Upper lobe of left lung (tissue), 6 donors: ENCODE data around the gene SH2D3A. TPM values are rescaled to one million over a fixed set of nuclear protein-coding genes. Genes with fewer than 3 reads are reported as not detected.
"Not testable (repeated sequence)": the region's sequence is repeated elsewhere in the genome, so short reads cannot be mapped to it uniquely, and the experiment has no call there.

Experiments
- ATAC-seq, 2 donors: fragments of 200-7000 bp; cut with Tn5 transposase; one replicate each; pipeline ENCODE4 v1.9.1; 2022; ENCODE audit warnings: mild to moderate bottlenecking in 2 of 2, moderate library complexity in 2 of 2; ENCODE audit not compliant: low FRiP score in 2 of 2
- DNase-seq, 2 donors: peaks; one replicate each; pipeline ENCODE4 v3.0.0-alpha.2; 2019 to 2020
- H3K27ac ChIP-seq, 4 donors: fragments of 200-600 bp; sonication (generic); one replicate each; pipeline ENCODE4 v1.5.1; 2016 to 2019
- H3K27me3 ChIP-seq, 4 donors: fragments of 200-600 bp; sonication (generic); one replicate each; pipeline ENCODE4 v1.5.1; 2017 to 2019
- H3K36me3 ChIP-seq, 4 donors: fragments of 200-600 bp; sonication (generic); one replicate each; pipeline ENCODE4 v1.5.1; 2016 to 2019
- H3K4me1 ChIP-seq, 4 donors: fragments of 200-600 bp; sonication (generic); one replicate each; pipeline ENCODE4 v1.5.1; 2018 to 2019
- H3K4me3 ChIP-seq, 4 donors: fragments of 200-600 bp; sonication (generic); one replicate each; pipeline ENCODE4 v1.5.1; 2017 to 2019; ENCODE audit warnings: mild to moderate bottlenecking in 2 of 4, moderate library complexity in 1 of 4
- H3K9me3 ChIP-seq, 4 donors: fragments of 200-600 bp; sonication (generic); one replicate each; pipeline ENCODE4 v1.5.1; 2018 to 2019
- EP300 ChIP-seq, 4 donors: sonication (generic); formaldehyde crosslinking; IDR thresholded peaks; one replicate each; pipeline ENCODE4 v1.5.1; 2017; ENCODE audit warnings: antibody characterized with exemption in 4 of 4, control low read depth in 2 of 4
- POLR2A ChIP-seq, 4 donors: fragments of 450-650 bp; IDR thresholded peaks; one replicate each; pipeline ENCODE4 v1.5.1; 2016 to 2017; ENCODE audit warnings: antibody characterized with exemption in 4 of 4, mild to moderate bottlenecking in 2 of 4
- POLR2AphosphoS5 ChIP-seq, 2 donors: sonication (generic); formaldehyde crosslinking; IDR thresholded peaks; one replicate each; pipeline ENCODE4 v1.5.1; 2017; ENCODE audit warnings: antibody characterized with exemption in 2 of 2
- WGBS, 2 donors: methylation state at CpG; one replicate each; pipeline ENCODE4 v1.1.5; 2017 to 2018; 5-methylcytosine and 5-hydroxymethylcytosine counted together
- total RNA-seq, 6 donors: library from RNA; depleted of rRNA in 4 of 6; stranded (reverse); fragments of >200 nt in 4 of 6; gene quantifications; one replicate each; pipeline versions ENCODE4 v1.1.0 to v1.2.1, GENCODE V29; 2016 to 2021
- TF ChIP-seq, protein P1 (sequence below), 6 experiments: fragments of 450-650 bp in 4 of 6; fragments of 200-600 bp in 2 of 6; sonication (generic) in 2 of 6; IDR thresholded peaks; one replicate each; pipeline ENCODE4 v1.5.1; 2016 to 2019; ENCODE audit warnings: antibody characterized with exemption in 6 of 6
- donor health status: DM: no; HTN: no; CAD: no; lungs with moderate emphysema.
- donor health status: DM: no; HTN: yes; CAD: no; lungs with severe emphysema.

The SH2D3A gene
- total RNA-seq, 6 donors from 2014 or later, result 24.9 to 109 (median 35.8) TPM

GRCh38 chr19:6748543-6748942 is 18.7 kb downstream of the SH2D3A start:
- H3K4me1 ChIP-seq, result peaks cover 32 to 41% (median 34%) of the 10 kb centered on the region in 4 donors
- H3K27me3 ChIP-seq, ATAC-seq, H3K9me3 ChIP-seq, H3K4me3 ChIP-seq: not testable (repeated sequence)
- DNase-seq, result peak in 1 of 2 donors; percentile 75
- peak overlapping the region in 3 of 4 donors; percentile 12 to 37 (median 20) for H3K27ac ChIP-seq
- peaks cover 25 to 96% (median 71%) of the 10 kb centered on the region in 4 donors for H3K36me3 ChIP-seq
- 65 to 77% methylated on average over 10 of the region's 10 CpGs for WGBS, 2 donors
- peak in 1 of 2 donors; percentile 15 for TF ChIP-seq POLR2AphosphoS5 (IDR thresholded peaks at IDR 0.05)

DNA sequence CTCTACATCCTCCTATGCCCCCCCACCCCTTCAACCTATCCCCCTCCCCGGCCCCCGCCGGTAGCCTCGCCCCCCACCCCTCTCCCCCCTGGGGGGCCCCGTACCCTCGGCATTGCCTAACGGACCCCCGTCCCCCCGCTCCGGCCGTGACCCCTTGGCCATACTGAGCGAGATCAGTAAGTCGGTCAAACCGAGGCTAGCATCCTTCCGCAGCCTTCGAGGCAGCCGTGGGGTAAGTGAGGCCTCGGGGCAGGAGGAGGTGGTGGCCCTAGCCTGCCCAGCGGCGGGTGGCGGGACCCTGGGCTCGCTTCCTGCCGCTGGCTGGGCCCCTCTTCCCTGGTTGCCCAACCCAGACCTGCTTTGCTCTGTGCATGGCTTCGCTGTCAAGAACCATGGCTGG is 21.3 kb downstream of the SH2D3A start:
- Histone ChIP-seq H3K4me1 (peaks cover 43 to 54% (median 46%) of the 10 kb centered on the region in 4 donors), H3K27me3 (no peaks in the 10 kb centered on the region), H3K27ac (peak overlapping the region in 3 of 4 donors; percentile 35 to 93 (median 67)), H3K36me3 (peaks cover 20 to 90% (median 59%) of the 10 kb centered on the region in 4 donors), H3K4me3 (no peak overlapping the region), H3K9me3 (no peaks in the 10 kb centered on the region)
- TF ChIP-seq POLR2AphosphoS5 (IDR thresholded peaks at IDR 0.05) (no peak), POLR2A (IDR thresholded peaks at IDR 0.05) (no peak), EP300 (IDR thresholded peaks at IDR 0.05) (no peak)
- TF ChIP-seq, protein P1, sequence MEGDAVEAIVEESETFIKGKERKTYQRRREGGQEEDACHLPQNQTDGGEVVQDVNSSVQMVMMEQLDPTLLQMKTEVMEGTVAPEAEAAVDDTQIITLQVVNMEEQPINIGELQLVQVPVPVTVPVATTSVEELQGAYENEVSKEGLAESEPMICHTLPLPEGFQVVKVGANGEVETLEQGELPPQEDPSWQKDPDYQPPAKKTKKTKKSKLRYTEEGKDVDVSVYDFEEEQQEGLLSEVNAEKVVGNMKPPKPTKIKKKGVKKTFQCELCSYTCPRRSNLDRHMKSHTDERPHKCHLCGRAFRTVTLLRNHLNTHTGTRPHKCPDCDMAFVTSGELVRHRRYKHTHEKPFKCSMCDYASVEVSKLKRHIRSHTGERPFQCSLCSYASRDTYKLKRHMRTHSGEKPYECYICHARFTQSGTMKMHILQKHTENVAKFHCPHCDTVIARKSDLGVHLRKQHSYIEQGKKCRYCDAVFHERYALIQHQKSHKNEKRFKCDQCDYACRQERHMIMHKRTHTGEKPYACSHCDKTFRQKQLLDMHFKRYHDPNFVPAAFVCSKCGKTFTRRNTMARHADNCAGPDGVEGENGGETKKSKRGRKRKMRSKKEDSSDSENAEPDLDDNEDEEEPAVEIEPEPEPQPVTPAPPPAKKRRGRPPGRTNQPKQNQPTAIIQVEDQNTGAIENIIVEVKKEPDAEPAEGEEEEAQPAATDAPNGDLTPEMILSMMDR (IDR thresholded peaks at IDR 0.05), result no peak
- ATAC-seq (no peak), DNase-seq (peak in 1 of 2 donors; percentile 72)
- WGBS, 2 donors, result 88 to 96% methylated on average over 5 to 24 of the region's 24 CpGs

DNA sequence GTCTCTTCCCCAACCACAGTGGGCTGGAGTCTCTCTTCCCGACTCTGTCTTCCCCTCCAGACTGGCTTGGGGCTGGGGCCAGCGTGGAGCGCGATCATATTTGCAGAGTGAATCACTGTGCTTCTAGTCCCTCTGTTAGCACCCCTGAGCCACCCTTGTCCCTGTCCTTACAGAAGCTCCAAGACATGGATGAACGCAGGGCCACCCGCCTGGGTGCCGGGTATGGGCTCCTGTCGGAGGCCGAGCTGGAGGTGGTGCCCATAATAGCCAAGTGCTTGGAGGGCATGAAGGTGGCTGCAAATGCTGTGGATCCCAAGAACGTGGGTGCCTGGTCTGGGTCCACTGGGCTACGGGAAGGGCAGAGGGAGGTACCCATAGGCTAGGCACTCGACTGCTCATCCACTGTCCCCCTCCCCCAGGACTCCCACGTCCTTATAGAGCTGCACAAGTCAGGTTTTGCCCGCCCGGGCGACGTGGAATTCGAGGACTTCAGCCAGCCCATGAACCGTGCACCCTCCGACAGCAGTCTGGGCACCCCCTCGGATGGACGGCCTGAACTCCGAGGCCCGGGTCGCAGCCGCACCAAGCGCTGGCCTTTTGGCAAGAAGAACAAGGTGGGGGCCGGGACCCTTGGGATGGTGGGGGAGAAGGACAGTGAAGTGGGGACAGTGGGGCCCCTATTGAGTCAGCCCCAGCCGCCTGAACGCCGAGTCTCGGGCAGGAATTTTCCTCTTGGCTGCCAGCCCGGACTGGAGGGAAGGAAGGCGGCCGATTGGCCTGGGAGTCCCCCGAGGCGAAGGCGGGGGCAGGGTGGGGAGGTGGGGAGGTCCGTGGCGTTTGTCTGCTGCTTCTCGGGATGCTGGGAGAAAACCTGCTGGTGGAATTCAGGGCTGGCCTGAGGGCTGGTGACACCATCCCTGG is 22.6 kb downstream of the SH2D3A start:
- peaks cover 0 to 7% (median 0%) of the 10 kb centered on the region in 4 donors for H3K27me3 ChIP-seq
- H3K9me3 ChIP-seq, result no peaks in the 10 kb centered on the region
- H3K4me3 ChIP-seq, result peak overlapping the region in 2 of 4 donors; percentile 5 to 14
- ATAC-seq, result peak; percentile 82 to 90
- peak overlapping the region; percentile 74 to 93 (median 88) for H3K27ac ChIP-seq
- H3K36me3 ChIP-seq, result peaks cover 20 to 77% (median 47%) of the 10 kb centered on the region in 4 donors
- peaks cover 45 to 57% (median 52%) of the 10 kb centered on the region in 4 donors for H3K4me1 ChIP-seq
- DNase-seq, result peak; percentile 87 to 89
- WGBS, 2 donors, result 49 to 58% methylated on average over 12 to 27 of the region's 41 CpGs
- TF ChIP-seq POLR2AphosphoS5 (IDR thresholded peaks at IDR 0.05) (peak; percentile 45 to 56), POLR2A (IDR thresholded peaks at IDR 0.05) (peak in 1 of 4 donors; percentile 21), EP300 (IDR thresholded peaks at IDR 0.05) (peak in 1 of 4 donors; percentile 59)
- TF ChIP-seq, protein P1 (IDR thresholded peaks at IDR 0.05), result peak in 2 of 6 experiments; percentile 15 to 19

GRCh38 chr19:6743714-6744380 is 23.4 kb downstream of the SH2D3A start:
- peak overlapping the region; percentile 74 to 93 (median 88) for H3K27ac ChIP-seq
- DNase-seq, result no peak
- 82 to 85% methylated on average over 15 of the region's 15 CpGs for WGBS, 2 donors
- peak overlapping the region in 1 of 4 donors; percentile 14 for H3K4me3 ChIP-seq
- ATAC-seq, result no peak
- peaks cover 50 to 62% (median 56%) of the 10 kb centered on the region in 4 donors for H3K4me1 ChIP-seq
- TF ChIP-seq POLR2AphosphoS5 (IDR thresholded peaks at IDR 0.05), result no peak
- no peak for TF ChIP-seq POLR2A (IDR thresholded peaks at IDR 0.05)
- no peak for TF ChIP-seq EP300 (IDR thresholded peaks at IDR 0.05)
- no peaks in the 10 kb centered on the region for H3K9me3 ChIP-seq
- H3K27me3 ChIP-seq, result peaks cover 0 to 7% (median 0%) of the 10 kb centered on the region in 4 donors
- H3K36me3 ChIP-seq, result peaks cover 15 to 69% (median 40%) of the 10 kb centered on the region in 4 donors

- peaks cover 0 to 7% (median 0%) of the 10 kb centered on the region in 4 donors for H3K27me3 ChIP-seq
- peaks cover 50 to 69% (median 62%) of the 10 kb centered on the region in 4 donors for H3K4me1 ChIP-seq
Measured at GRCh38 chr19:6743066-6743465, 24.2 kb downstream of the SH2D3A start.

More at GRCh38 chr19:6743066-6743465, 24.2 kb downstream of the SH2D3A start:
- Histone ChIP-seq H3K9me3 (no peaks in the 10 kb centered on the region), H3K36me3 (peaks cover 12 to 61% (median 37%) of the 10 kb centered on the region in 4 donors), H3K4me3 (no peak overlapping the region), H3K27ac (peak overlapping the region; percentile 74 to 93 (median 88))
- ATAC-seq, result no peak
- no peak for TF ChIP-seq POLR2A (IDR thresholded peaks at IDR 0.05)
- no peak for TF ChIP-seq EP300 (IDR thresholded peaks at IDR 0.05)
- TF ChIP-seq, protein P1 (IDR thresholded peaks at IDR 0.05), result no peak
- no peak for TF ChIP-seq POLR2AphosphoS5 (IDR thresholded peaks at IDR 0.05)
- 78 to 81% methylated on average over 4 to 7 of the region's 7 CpGs for WGBS, 2 donors
- no peak for DNase-seq
